Measurements from ENCODE around the gene TAF9B. TPM values are rescaled to one million over a fixed set of nuclear protein-coding genes. Genes with fewer than 3 reads are reported as not detected.

Gene TAF9B
- total RNA-seq, 1 donor from 2014 or later: 21.1 TPM

DNA sequence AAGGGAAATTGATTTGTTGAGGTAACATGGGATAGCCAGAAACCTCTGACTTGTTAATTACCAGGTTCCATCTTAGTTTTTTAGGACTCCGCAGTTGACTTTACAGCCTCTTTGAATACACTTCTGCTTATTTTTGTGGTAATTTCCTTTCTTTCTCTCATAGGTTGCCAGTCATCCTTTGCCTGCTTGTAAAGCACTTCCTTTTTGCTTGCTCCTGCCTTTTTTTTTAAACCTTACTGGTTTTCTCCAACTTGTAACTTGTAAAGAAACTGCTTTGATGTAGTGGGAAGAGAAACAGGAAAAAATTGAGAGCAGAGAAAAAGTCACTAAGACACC is 32.8 kb downstream of the TAF9B start:
- Histone ChIP-seq H3K9me3 (replicated peaks) (no peaks in the 10 kb centered on the region), H3K27me3 (ENCODE audit: low read depth) (no peaks in the 10 kb centered on the region), H3K4me1 (peaks cover 55% of the 10 kb centered on the region), H3K4me3 (peak overlapping the region; percentile 80), H3K27ac (replicated peaks) (peak overlapping the region; percentile 96), H3K36me3 (peaks cover 15% of the 10 kb centered on the region)
- no peak for DNase-seq
- intact Hi-C loops (cut with micrococcal nuclease): no loop called here
- TF ChIP-seq, protein P1, sequence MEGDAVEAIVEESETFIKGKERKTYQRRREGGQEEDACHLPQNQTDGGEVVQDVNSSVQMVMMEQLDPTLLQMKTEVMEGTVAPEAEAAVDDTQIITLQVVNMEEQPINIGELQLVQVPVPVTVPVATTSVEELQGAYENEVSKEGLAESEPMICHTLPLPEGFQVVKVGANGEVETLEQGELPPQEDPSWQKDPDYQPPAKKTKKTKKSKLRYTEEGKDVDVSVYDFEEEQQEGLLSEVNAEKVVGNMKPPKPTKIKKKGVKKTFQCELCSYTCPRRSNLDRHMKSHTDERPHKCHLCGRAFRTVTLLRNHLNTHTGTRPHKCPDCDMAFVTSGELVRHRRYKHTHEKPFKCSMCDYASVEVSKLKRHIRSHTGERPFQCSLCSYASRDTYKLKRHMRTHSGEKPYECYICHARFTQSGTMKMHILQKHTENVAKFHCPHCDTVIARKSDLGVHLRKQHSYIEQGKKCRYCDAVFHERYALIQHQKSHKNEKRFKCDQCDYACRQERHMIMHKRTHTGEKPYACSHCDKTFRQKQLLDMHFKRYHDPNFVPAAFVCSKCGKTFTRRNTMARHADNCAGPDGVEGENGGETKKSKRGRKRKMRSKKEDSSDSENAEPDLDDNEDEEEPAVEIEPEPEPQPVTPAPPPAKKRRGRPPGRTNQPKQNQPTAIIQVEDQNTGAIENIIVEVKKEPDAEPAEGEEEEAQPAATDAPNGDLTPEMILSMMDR (IDR thresholded peaks at IDR 0.05; ENCODE audit: borderline replicate concordance): no peak

DNA sequence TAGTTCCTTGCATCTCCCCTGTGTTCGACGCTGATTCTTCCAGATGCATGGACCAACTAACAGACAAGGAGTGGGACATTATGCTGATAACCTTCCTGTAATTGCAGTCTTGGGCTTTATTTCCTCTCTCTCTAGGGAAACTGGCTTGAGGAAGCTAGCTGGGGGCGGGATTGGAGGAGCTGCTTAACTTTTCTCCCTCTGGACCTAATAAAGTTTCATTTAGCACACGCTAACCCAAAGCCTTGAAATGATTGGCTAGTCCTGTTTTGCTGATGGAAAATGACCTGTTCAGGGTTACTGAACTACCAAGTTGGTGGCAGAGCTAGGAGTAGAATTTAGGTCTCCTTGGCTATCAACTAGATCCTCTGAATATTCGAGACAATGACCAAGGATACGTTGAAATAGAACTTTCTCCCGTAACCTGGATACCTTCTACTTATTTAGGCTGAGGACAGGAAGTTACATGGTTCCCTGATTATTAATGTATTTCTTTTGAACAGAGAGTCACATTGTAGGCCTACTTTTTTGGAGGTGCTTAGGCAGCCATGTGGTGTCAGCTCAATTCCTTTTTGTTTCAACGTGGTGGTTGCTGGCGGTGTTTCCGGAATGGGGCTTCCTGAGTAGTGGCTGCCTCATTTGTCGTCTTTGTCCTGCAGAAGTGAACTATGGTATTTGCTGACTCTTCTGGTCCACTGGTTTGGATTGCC is 33.4 kb downstream of the TAF9B start:
- Histone ChIP-seq H3K36me3 (peaks cover 10% of the 10 kb centered on the region), H3K27me3 (ENCODE audit: low read depth) (no peaks in the 10 kb centered on the region), H3K4me3 (peak overlapping the region; percentile 80), H3K9me3 (replicated peaks) (no peaks in the 10 kb centered on the region), H3K27ac (replicated peaks) (peak overlapping the region; percentile 96), H3K4me1 (peaks cover 50% of the 10 kb centered on the region)
- TF ChIP-seq, protein P1 (IDR thresholded peaks at IDR 0.05; ENCODE audit: borderline replicate concordance): no peak
- no peak for DNase-seq
- intact Hi-C loops (cut with micrococcal nuclease): no loop called here

GRCh38 chrX:78104447-78105176 is 34.8 kb downstream of the TAF9B start:
- intact Hi-C loops (cut with micrococcal nuclease): no loop called here
- no peaks in the 10 kb centered on the region for H3K36me3 ChIP-seq

GRCh38 chrX:78103623-78104446 is 35.6 kb downstream of the TAF9B start, which contains the start of gene PGK1:
Gene PGK1, plus strand, starts transcription at chrX:78104248. Its CDS starts 93 bp downstream, at chrX:78104341.
- DNase-seq: peak; percentile 96
- TF ChIP-seq, protein P1 (IDR thresholded peaks at IDR 0.05; ENCODE audit: borderline replicate concordance): no peak
- Histone ChIP-seq H3K27ac (replicated peaks) (peak within 1 kb of the TSS; percentile 96), H3K9me3 (replicated peaks) (no peaks in the 10 kb centered on the region), H3K4me1 (peaks cover 41% of the 10 kb centered on the region), H3K4me3 (peak within 1 kb of the TSS; percentile 80), H3K27me3 (ENCODE audit: low read depth) (no peaks in the 10 kb centered on the region), H3K36me3 (no peaks in the 10 kb centered on the region)
- intact Hi-C loops (cut with micrococcal nuclease): no loop called here

More at GRCh38 chrX:78104447-78105176, 34.8 kb downstream of the TAF9B start:
- H3K27ac ChIP-seq (replicated peaks): peak overlapping the region; percentile 96
- H3K4me1 ChIP-seq: peaks cover 47% of the 10 kb centered on the region
- TF ChIP-seq, protein P1 (IDR thresholded peaks at IDR 0.05; ENCODE audit: borderline replicate concordance): no peak
- peak overlapping the region; percentile 80 for H3K4me3 ChIP-seq
- no peaks in the 10 kb centered on the region for H3K9me3 ChIP-seq (replicated peaks)
- peak; percentile 29 for DNase-seq
- no peaks in the 10 kb centered on the region for H3K27me3 ChIP-seq (ENCODE audit: low read depth)

DNA sequence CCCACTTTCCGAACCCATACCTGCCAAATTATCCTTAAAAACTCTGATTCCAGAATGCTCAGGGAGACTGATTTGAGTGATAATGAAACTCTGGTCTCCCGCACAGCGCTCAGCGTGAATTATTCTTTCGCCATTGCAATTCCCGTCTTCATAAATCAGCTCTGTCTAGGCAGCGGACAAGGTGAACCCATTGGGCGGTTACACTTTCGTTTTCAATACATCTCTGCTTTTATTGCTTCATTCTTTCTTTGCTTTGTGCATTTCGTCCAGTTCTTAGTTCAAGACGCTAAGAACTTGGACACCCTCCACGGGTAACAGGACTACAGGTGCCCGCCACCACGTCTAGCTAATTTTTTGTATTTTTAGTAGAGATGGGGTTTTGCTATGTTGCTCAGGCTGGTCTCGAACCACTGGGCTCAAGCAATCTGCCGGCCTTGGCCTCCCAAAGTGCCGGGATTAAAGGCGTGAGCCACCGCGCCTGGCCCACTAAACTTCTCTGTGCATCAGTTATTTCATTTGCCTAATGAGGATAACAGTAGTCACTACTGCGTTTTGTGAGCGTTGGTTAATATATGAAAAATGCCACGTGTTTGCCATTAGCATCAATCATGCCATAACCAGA is 36.3 kb downstream of the TAF9B start:
- DNase-seq: no peak
- H3K27me3 ChIP-seq (ENCODE audit: low read depth): no peaks in the 10 kb centered on the region
- peaks cover 33% of the 10 kb centered on the region for H3K4me1 ChIP-seq
- no peaks in the 10 kb centered on the region for H3K9me3 ChIP-seq (replicated peaks)
- peak overlapping the region; percentile 96 for H3K27ac ChIP-seq (replicated peaks)
- TF ChIP-seq, protein P1 (IDR thresholded peaks at IDR 0.05; ENCODE audit: borderline replicate concordance): no peak
- H3K36me3 ChIP-seq: no peaks in the 10 kb centered on the region
- peak overlapping the region; percentile 80 for H3K4me3 ChIP-seq
- intact Hi-C loops (cut with micrococcal nuclease): no loop called here

Data from left ventricle myocardium inferior (tissue), 1 donor.